WERI-Rb-1 (cell line): Measurements from ENCODE around the gene HMCN2.

ENCODE experiments used
- DNase-seq: peaks from one replicate; pipeline ENCODE4 v3.0.0-alpha.2; 2020
- H3K27ac ChIP-seq: fragments of 250-450 bp; sonication (Bioruptor Pico); 2 replicates; pipeline ENCODE4 v1.5.1; 2020; ENCODE audit warnings: mild to moderate bottlenecking, moderate library complexity
- H3K27me3 ChIP-seq: fragments of 250-450 bp; sonication (Bioruptor Pico); 2 replicates; pipeline ENCODE4 v1.5.1; 2021; ENCODE audit warnings: mild to moderate bottlenecking, low read depth, moderate library complexity; ENCODE audit not compliant: insufficient read depth, severe bottlenecking
- H3K36me3 ChIP-seq: fragments of 250-450 bp; sonication (Bioruptor Pico); 2 replicates; pipeline ENCODE4 v1.5.1; 2020; ENCODE audit warnings: mild to moderate bottlenecking, moderate library complexity
- H3K4me3 ChIP-seq: 2 replicates; pipeline ENCODE4 v1.5.1; 2011; ENCODE audit warnings: low read depth, mild to moderate bottlenecking, control low read depth, low read length
- H3K9me3 ChIP-seq: fragments of 250-450 bp; sonication (Bioruptor Pico); 2 replicates; pipeline ENCODE4 v1.5.1; 2021; ENCODE audit warnings: mild to moderate bottlenecking, moderate library complexity; ENCODE audit not compliant: severe bottlenecking
- TF ChIP-seq, protein P1 (sequence below): IDR thresholded peaks from 2 replicates; pipeline ENCODE4 v1.5.1; 2011; ENCODE audit warnings: low read depth, mild to moderate bottlenecking, control low read depth, inconsistent platforms, low read length

HMCN2 gene

DNA sequence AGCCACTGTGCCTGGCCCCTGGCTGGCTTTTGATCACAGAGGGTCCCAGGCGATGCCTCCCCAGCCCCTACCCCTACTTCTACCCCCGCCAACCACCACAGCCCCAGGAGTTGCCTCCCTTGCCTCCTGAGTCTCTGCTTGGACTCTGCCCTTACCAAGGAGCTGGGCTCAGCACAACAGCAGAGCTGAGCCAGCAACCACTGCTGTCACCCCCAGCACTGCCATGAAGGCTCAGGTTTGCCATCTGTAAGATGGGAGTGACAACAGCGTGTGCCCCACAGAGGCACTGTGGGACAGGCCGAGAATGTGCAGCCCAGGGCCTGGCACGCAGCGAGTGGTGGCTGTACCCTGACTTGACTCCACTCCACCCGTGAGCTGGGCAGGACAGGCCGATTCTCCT is 116.1 kb downstream of the HMCN2 start:
- no peaks in the 10 kb centered on the region for H3K36me3 ChIP-seq
- no peak overlapping the region for H3K4me3 ChIP-seq
- no peaks in the 10 kb centered on the region for H3K27me3 ChIP-seq
- no peak for DNase-seq
- TF ChIP-seq, protein P1, sequence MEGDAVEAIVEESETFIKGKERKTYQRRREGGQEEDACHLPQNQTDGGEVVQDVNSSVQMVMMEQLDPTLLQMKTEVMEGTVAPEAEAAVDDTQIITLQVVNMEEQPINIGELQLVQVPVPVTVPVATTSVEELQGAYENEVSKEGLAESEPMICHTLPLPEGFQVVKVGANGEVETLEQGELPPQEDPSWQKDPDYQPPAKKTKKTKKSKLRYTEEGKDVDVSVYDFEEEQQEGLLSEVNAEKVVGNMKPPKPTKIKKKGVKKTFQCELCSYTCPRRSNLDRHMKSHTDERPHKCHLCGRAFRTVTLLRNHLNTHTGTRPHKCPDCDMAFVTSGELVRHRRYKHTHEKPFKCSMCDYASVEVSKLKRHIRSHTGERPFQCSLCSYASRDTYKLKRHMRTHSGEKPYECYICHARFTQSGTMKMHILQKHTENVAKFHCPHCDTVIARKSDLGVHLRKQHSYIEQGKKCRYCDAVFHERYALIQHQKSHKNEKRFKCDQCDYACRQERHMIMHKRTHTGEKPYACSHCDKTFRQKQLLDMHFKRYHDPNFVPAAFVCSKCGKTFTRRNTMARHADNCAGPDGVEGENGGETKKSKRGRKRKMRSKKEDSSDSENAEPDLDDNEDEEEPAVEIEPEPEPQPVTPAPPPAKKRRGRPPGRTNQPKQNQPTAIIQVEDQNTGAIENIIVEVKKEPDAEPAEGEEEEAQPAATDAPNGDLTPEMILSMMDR: no peak
- no peak overlapping the region for H3K27ac ChIP-seq
- H3K9me3 ChIP-seq: no peaks in the 10 kb centered on the region

DNA sequence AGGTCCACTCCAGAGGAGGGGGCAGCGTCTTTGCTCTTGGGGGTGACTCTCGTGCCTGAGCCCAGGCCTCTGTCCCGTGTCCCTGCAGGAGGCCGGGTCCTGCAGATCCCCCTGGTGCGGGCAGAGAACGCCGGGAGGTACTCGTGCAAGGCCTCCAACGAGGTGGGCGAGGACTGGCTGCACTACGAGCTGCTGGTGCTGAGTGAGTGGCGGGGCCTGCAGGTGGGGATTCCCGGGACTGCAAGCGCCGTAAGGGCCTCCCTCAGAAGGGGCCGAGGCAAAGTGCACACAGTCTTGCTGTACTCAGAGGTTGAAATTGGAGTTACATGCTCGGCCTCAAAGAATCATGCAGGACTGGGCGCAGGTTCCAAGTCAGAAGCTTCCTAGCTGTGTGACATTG is 116.5 kb downstream of the HMCN2 start:
- Histone ChIP-seq H3K27me3 (no peaks in the 10 kb centered on the region), H3K36me3 (no peaks in the 10 kb centered on the region), H3K9me3 (no peaks in the 10 kb centered on the region), H3K27ac (no peak overlapping the region), H3K4me3 (no peak overlapping the region)
- TF ChIP-seq, protein P1: no peak
- DNase-seq: no peak

DNA sequence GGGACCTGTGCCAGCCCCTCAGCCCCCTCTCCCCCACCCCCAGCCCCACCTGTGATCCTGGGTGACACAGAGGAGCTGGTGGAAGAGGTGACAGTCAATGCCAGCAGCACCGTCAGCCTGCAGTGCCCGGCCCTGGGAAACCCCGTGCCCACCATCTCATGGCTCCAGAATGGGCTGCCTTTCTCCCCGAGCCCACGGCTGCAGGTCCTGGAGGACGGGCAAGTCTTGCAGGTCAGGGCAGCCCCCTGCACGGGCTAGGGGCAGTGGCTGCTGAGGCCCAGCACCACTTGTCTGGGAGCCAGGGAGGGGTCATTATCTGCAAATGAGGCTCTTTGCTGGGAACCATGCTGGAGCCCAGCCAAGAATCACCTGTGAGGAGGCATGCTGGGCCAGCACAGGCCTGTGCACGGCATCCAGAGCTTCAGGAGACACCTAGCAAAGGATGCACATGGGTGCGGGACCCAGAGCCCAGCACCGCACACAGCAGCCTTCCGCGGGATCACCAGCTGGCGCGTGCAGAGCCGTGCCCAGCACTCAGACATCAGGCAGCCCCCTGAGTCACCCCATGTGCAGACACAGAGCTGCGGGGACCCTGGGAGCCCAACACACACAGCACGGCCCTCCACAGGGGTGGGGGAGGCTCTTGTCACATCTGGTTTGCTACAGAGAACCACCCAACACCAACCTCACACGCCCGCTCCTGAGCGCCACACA is 117.2 kb downstream of the HMCN2 start:
- DNase-seq: no peak
- Histone ChIP-seq H3K27ac (no peak overlapping the region), H3K9me3 (no peaks in the 10 kb centered on the region), H3K4me3 (no peak overlapping the region), H3K36me3 (no peaks in the 10 kb centered on the region), H3K27me3 (no peaks in the 10 kb centered on the region)
- TF ChIP-seq, protein P1: no peak

DNA sequence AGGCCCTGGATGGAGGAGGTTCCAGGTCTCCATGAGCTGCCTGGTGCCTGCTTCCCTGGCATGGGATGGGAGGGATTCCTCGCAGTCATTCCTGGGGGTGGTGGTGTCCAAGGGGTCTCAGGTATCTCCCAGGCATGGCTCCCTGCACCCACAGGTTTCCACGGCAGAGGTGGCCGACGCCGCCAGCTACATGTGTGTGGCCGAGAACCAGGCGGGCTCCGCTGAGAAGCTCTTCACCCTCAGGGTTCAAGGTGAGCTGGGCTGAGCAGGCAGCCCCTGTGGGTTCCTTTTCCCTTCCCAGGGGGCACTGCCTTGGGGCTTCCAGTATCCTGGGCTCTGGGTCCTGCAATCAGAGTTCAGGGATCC is 117.8 kb downstream of the HMCN2 start:
- no peaks in the 10 kb centered on the region for H3K36me3 ChIP-seq
- no peaks in the 10 kb centered on the region for H3K9me3 ChIP-seq
- H3K4me3 ChIP-seq: no peak overlapping the region
- no peak overlapping the region for H3K27ac ChIP-seq
- no peak for DNase-seq
- no peaks in the 10 kb centered on the region for H3K27me3 ChIP-seq
- TF ChIP-seq, protein P1: no peak

DNA sequence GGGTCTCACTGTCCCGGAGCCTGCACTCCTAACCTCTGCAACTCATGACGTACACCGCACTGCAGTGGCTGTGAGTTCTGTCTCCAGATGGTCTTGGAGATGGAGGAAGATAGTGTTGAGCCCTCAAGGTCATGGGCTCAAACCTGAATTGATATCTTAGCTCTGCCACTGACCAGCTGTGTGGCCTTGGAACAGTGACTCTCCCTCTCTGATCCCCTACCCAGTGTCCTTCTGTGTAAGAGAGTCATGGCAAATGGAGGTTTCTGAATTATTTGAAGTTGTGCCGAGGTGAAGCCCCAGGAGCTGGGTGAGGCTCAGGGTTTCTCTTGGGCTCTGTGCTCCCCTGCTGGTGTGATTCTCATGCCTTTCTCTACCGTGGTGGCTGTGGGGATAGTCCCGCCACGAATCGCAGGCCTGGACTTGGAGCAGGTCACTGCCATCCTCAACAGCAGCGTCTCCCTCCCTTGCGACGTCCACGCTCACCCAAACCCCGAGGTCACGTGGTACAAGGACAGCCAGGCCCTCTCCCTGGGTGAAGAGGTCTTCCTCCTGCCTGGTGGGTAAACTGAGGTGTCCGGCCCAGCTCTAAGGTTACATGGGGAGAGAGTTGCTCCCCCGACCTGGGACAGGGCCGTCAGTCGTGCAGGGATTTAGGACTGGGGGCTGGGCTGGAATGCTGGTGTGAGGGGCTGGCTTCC is 118.6 kb downstream of the HMCN2 start:
- H3K4me3 ChIP-seq: no peak overlapping the region
- H3K9me3 ChIP-seq: no peaks in the 10 kb centered on the region
- no peaks in the 10 kb centered on the region for H3K27me3 ChIP-seq
- no peak overlapping the region for H3K27ac ChIP-seq
- TF ChIP-seq, protein P1: no peak
- DNase-seq: no peak
- H3K36me3 ChIP-seq: no peaks in the 10 kb centered on the region
